AG10803 (cell line): ENCODE measurements around the gene MCIDAS.

Experiments used
- DNase-seq: peaks from one replicate; pipeline ENCODE4 v3.0.0; 2010; ENCODE audit warnings: low read depth
- H3K4me3 ChIP-seq: 2 replicates; pipeline ENCODE4 v1.5.1; 2011; ENCODE audit warnings: mild to moderate bottlenecking, low read length, control low read depth
- CTCF ChIP-seq: conservative IDR thresholded peaks from 2 replicates; pipeline ENCODE4 v1.5.1; 2011; ENCODE audit warnings: mild to moderate bottlenecking, low read length, control low read depth, inconsistent platforms

MCIDAS gene

DNA sequence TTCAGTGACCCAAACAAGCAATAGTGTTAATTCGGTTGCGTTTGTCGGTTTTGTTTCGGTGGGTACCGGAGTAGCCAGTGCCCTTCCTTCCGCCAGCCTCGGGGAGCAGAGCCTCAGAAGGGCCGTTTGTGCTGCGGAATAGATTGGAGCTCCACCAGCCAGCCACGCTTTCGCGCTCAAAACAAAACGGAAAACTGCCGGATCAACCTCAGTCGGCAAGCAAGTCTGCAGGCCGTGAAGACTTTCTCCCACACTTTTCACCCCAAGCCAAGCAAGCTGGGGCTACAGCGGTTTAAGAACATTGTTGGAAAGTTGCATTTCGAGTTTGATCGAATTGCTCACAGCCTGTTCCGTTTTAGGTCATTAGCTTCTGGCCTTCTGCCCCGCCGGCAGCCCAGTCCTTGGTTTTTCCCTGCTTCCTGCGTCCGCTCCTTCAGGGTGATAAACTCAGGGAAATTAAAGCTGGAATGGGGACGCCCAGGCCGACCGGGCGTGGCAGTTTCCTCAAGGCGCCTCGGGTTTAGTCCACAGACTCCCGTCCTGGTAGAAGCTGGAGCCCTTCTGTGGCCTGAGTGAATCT, 7.1 kb upstream of the MCIDAS start:
- peak overlapping the region; percentile 48 for H3K4me3 ChIP-seq
- TF ChIP-seq CTCF: no peak
- DNase-seq: peak; percentile 18

DNA sequence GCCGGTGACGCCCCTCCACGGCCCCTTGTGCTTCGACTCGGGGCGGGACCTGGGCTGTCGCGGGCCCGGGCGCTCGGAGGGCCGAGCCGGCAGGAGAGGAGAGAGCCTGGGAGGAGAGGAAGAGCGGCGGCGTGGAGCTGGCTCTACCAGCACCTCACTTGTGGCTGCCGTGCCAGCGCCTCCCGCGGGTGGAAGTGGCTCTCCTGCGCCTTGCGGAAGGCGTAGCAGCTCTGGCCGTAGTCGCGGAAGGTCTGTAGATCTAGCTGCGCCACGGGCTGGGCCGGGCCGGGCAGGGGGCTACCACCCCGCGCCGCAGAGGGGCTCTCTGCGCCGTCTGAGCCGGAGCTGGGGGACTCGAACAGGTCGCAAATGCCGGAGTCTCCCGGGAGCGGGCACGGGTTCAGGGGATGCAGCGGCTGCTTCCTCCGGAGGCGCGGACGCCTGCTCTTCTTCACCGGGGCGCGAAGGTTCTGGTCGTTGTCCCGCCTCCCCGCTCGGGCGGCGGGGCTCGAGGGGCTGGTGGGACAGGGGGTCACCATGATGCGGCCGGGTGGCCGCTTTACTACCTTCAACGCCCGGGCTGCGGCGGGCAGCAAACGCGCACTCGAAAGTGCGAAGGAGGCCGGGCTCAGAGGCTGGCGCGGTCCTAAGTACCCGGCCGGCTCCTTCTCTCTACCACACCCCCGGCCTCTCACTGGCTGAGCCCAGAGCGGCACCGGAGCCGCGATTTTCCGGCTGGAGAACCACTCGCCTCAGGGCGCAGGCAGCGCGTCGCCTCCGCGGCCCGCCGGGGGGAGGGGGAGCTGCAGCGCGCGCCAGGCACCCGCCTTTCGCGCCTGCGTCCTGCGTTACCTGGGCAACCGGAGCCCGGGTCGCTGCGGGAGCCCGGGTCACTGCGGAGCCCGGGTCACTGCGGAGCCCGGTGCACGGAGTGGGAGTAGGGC, 6.1 kb upstream of the MCIDAS start, which contains the start of gene CCNO:
Gene CCNO, minus strand, starts transcription at position 624 of the 944 bp plus-strand sequence. Its CDS starts 85 bp downstream, at position 539.
- no peak for TF ChIP-seq CTCF

GRCh38 chr5:55232271-55232984, 5.3 kb upstream of the MCIDAS start:
- no peak for TF ChIP-seq CTCF
- H3K4me3 ChIP-seq: peak overlapping the region; percentile 48
- DNase-seq: no peak

More for the DNA sequence above, 6.1 kb upstream of the MCIDAS start, which contains the start of gene CCNO:
- H3K4me3 ChIP-seq: peak within 1 kb of the TSS; percentile 48
- DNase-seq: peak; percentile 61

DNA sequence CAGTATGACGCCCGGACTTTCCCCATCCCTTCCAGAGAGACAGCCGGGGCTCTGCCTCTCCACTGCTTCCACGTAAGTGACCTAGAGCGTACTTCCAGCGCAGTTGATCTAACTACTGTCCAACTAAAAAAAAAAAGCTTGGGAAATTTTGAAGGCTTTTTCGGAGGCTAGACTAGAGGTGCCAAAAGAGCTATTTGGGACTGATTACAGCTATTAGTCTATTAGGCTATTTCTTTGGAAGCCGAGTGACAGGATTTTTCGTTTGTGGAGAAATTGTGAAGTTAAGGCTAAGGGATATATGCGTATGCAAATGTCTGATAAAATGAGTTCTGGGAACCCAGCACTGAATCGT, 4.8 kb upstream of the MCIDAS start:
- TF ChIP-seq CTCF: no peak
- DNase-seq: no peak
- H3K4me3 ChIP-seq: no peak overlapping the region; the same call in 1 of the 2 replicates

- peak; percentile 11 for DNase-seq
- no peak for TF ChIP-seq CTCF
- peak overlapping the region; percentile 27; the same call in 1 of the 2 replicates for H3K4me3 ChIP-seq
Observed at GRCh38 chr5:55231029-55231918, 4.2 kb upstream of the MCIDAS start.

DNA sequence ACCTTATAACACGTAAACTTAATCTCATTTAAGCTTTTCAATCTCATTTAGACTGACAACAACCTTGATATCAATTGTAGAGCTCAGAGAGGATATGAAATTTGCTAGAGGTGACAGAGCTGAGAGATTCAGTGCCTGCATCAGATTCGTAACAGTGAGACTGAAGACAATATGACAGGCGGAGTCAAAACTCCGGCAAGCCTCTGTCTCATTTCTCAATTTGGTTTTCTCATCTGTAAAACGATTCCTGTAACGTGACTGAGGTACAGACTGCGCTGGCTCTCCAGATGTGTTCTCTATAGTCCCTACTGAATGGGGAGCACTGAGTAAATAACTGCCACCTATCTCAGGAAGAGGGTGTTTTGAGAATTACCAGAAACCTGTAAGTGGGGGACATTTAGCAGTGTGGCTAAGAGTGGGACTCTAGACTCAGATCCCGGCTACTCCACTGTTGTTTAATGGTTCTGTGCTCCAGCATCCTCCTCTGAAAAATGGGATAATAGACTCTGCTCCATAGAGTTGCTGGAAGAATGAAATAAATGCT, 3.0 kb upstream of the MCIDAS start:
- H3K4me3 ChIP-seq: no peak overlapping the region
- no peak for TF ChIP-seq CTCF

More for the DNA sequence above, 3.0 kb upstream of the MCIDAS start:
- DNase-seq: no peak
